Activated naive CD8-positive, alpha-beta T cell treated with anti-CD3 and anti-CD28 coated beads for 36 hours (primary cell): Measurements from ENCODE around the gene TMCC2. TPM values are rescaled to one million over a fixed set of nuclear protein-coding genes. Genes with fewer than 3 reads are reported as not detected.

Experiments
- DNase-seq: peaks from one replicate; pipeline ENCODE4 v3.0.0; 2021
- H3K27ac Mint-ChIP-seq: one replicate; pipeline ENCODE4 v1.8.0; 2022; ENCODE audit warnings: mild to moderate bottlenecking, moderate library complexity, mixed read lengths
- H3K27me3 Mint-ChIP-seq: one replicate; pipeline ENCODE4 v1.8.0; 2022; ENCODE audit warnings: mild to moderate bottlenecking, mixed read lengths
- H3K36me3 Mint-ChIP-seq: one replicate; pipeline ENCODE4 v1.8.0; 2021; ENCODE audit warnings: mild to moderate bottlenecking, mixed read lengths
- H3K4me1 Mint-ChIP-seq: one replicate; pipeline ENCODE4 v1.8.0; 2021; ENCODE audit warnings: mixed read lengths
- H3K4me3 Mint-ChIP-seq: one replicate; pipeline ENCODE4 v1.8.0; 2022; ENCODE audit warnings: mild to moderate bottlenecking, moderate library complexity, mixed read lengths
- H3K9me3 Mint-ChIP-seq: one replicate; pipeline ENCODE4 v1.8.0; 2022; ENCODE audit warnings: mixed read lengths
- total RNA-seq, 2 experiments: library from RNA; stranded (reverse); gene quantifications; one replicate each; pipeline ENCODE4 v1.2.3, GENCODE V29; 2021

Gene TMCC2
- total RNA-seq, 2 experiments from 2014 or later, result 13.3 to 14.0 TPM

- peak overlapping the region; percentile 86 for H3K27ac Mint-ChIP-seq
- no peaks in the 10 kb centered on the region for H3K27me3 Mint-ChIP-seq
- peaks cover 67% of the 10 kb centered on the region for H3K4me1 Mint-ChIP-seq
- peaks cover 28% of the 10 kb centered on the region for H3K36me3 Mint-ChIP-seq
- DNase-seq, result no peak
- no peaks in the 10 kb centered on the region for H3K9me3 Mint-ChIP-seq
- H3K4me3 Mint-ChIP-seq, result peak overlapping the region; percentile 3
These were observed 23.2 kb upstream of the TMCC2 start for GRCh38 chr1:205204552-205204951.

- Mint-ChIP-seq H3K27ac (peak overlapping the region; percentile 10), H3K4me3 (peak overlapping the region; percentile 5), H3K9me3 (no peaks in the 10 kb centered on the region), H3K4me1 (peaks cover 65% of the 10 kb centered on the region), H3K27me3 (no peaks in the 10 kb centered on the region), H3K36me3 (peaks cover 25% of the 10 kb centered on the region)
- no peak for DNase-seq
These were observed 22.7 kb upstream of the TMCC2 start for GRCh38 chr1:205205055-205205454.

GRCh38 chr1:205208811-205209210, 18.9 kb upstream of the TMCC2 start:
- Mint-ChIP-seq H3K27ac (peak overlapping the region; percentile 25), H3K27me3 (no peaks in the 10 kb centered on the region), H3K36me3 (peaks cover 15% of the 10 kb centered on the region), H3K4me1 (peaks cover 54% of the 10 kb centered on the region), H3K9me3 (no peaks in the 10 kb centered on the region), H3K4me3 (peak overlapping the region; percentile 65)
- DNase-seq, result no peak

GRCh38 chr1:205210756-205211168, 17.0 kb upstream of the TMCC2 start:
- Mint-ChIP-seq H3K36me3 (peaks cover 15% of the 10 kb centered on the region), H3K4me3 (peak overlapping the region; percentile 94), H3K4me1 (peaks cover 45% of the 10 kb centered on the region), H3K27me3 (no peaks in the 10 kb centered on the region), H3K27ac (peak overlapping the region; percentile 93), H3K9me3 (no peaks in the 10 kb centered on the region)
- DNase-seq, result peak; percentile 26

GRCh38 chr1:205211169-205211838, 16.4 kb upstream of the TMCC2 start, which contains the start of gene DSTYK:
Gene DSTYK, minus strand, starts transcription at chr1:205211702. Its CDS starts 167 bp downstream, at chr1:205211535.
- peaks cover 44% of the 10 kb centered on the region for H3K4me1 Mint-ChIP-seq
- no peaks in the 10 kb centered on the region for H3K9me3 Mint-ChIP-seq
- DNase-seq, result peak; percentile 93
- H3K4me3 Mint-ChIP-seq, result peak within 1 kb of the TSS; percentile 94
- peaks cover 15% of the 10 kb centered on the region for H3K36me3 Mint-ChIP-seq
- H3K27me3 Mint-ChIP-seq, result no peaks in the 10 kb centered on the region
- H3K27ac Mint-ChIP-seq, result peak within 1 kb of the TSS; percentile 93

- H3K4me3 Mint-ChIP-seq, result peak overlapping the region; percentile 94
- DNase-seq, result no peak
- peak overlapping the region; percentile 93 for H3K27ac Mint-ChIP-seq
- H3K27me3 Mint-ChIP-seq, result no peaks in the 10 kb centered on the region
- peaks cover 12% of the 10 kb centered on the region for H3K36me3 Mint-ChIP-seq
- H3K9me3 Mint-ChIP-seq, result no peaks in the 10 kb centered on the region
- H3K4me1 Mint-ChIP-seq, result peaks cover 41% of the 10 kb centered on the region
These were observed 15.8 kb upstream of the TMCC2 start for GRCh38 chr1:205211839-205212536.

- H3K9me3 Mint-ChIP-seq, result no peaks in the 10 kb centered on the region
- peaks cover 9% of the 10 kb centered on the region for H3K27me3 Mint-ChIP-seq
- DNase-seq, result no peak
- no peak overlapping the region for H3K27ac Mint-ChIP-seq
- H3K36me3 Mint-ChIP-seq, result peaks cover 5% of the 10 kb centered on the region
- H3K4me1 Mint-ChIP-seq, result peaks cover 29% of the 10 kb centered on the region
- H3K4me3 Mint-ChIP-seq, result no peak overlapping the region
These were observed 13.0 kb upstream of the TMCC2 start for GRCh38 chr1:205214756-205215155.

GRCh38 chr1:205216588-205216987, 11.2 kb upstream of the TMCC2 start:
- no peak for DNase-seq
- H3K4me1 Mint-ChIP-seq, result peaks cover 21% of the 10 kb centered on the region
- H3K4me3 Mint-ChIP-seq, result no peak overlapping the region
- no peaks in the 10 kb centered on the region for H3K9me3 Mint-ChIP-seq
- no peaks in the 10 kb centered on the region for H3K36me3 Mint-ChIP-seq
- H3K27me3 Mint-ChIP-seq, result peaks cover 14% of the 10 kb centered on the region
- no peak overlapping the region for H3K27ac Mint-ChIP-seq

- no peak overlapping the region for H3K27ac Mint-ChIP-seq
- peaks cover 13% of the 10 kb centered on the region for H3K4me1 Mint-ChIP-seq
- H3K27me3 Mint-ChIP-seq, result peaks cover 14% of the 10 kb centered on the region
- H3K4me3 Mint-ChIP-seq, result no peak overlapping the region
- no peaks in the 10 kb centered on the region for H3K36me3 Mint-ChIP-seq
- H3K9me3 Mint-ChIP-seq, result no peaks in the 10 kb centered on the region
- DNase-seq, result no peak
These were observed 10.3 kb upstream of the TMCC2 start for GRCh38 chr1:205217418-205217817.

- H3K9me3 Mint-ChIP-seq, result no peaks in the 10 kb centered on the region
- H3K4me1 Mint-ChIP-seq, result peaks cover 4% of the 10 kb centered on the region
- no peak overlapping the region for H3K27ac Mint-ChIP-seq
- no peaks in the 10 kb centered on the region for H3K36me3 Mint-ChIP-seq
- no peak for DNase-seq
- H3K27me3 Mint-ChIP-seq, result peaks cover 25% of the 10 kb centered on the region
- no peak overlapping the region for H3K4me3 Mint-ChIP-seq
These were observed 7.3 kb upstream of the TMCC2 start for GRCh38 chr1:205220421-205220820.

GRCh38 chr1:205224736-205225135, 3.0 kb upstream of the TMCC2 start:
- Mint-ChIP-seq H3K27me3 (peaks cover 23% of the 10 kb centered on the region), H3K36me3 (peaks cover 3% of the 10 kb centered on the region), H3K4me1 (peaks cover 15% of the 10 kb centered on the region), H3K4me3 (no peak overlapping the region), H3K9me3 (no peaks in the 10 kb centered on the region), H3K27ac (no peak overlapping the region)
- DNase-seq, result no peak

- H3K4me1 Mint-ChIP-seq, result peaks cover 25% of the 10 kb centered on the region
- H3K27ac Mint-ChIP-seq, result no peak overlapping the region
- H3K27me3 Mint-ChIP-seq, result peaks cover 22% of the 10 kb centered on the region
- no peak overlapping the region for H3K4me3 Mint-ChIP-seq
- DNase-seq, result no peak
- H3K36me3 Mint-ChIP-seq, result peaks cover 15% of the 10 kb centered on the region
- H3K9me3 Mint-ChIP-seq, result no peaks in the 10 kb centered on the region
These were observed 1.6 kb upstream of the TMCC2 start for GRCh38 chr1:205225901-205226765.

GRCh38 chr1:205226868-205227583, 720 bp upstream of the TMCC2 start:
- Mint-ChIP-seq H3K27ac (no peak overlapping the region), H3K9me3 (no peaks in the 10 kb centered on the region), H3K4me3 (peak overlapping the region; percentile 74), H3K27me3 (peaks cover 17% of the 10 kb centered on the region), H3K36me3 (peaks cover 23% of the 10 kb centered on the region), H3K4me1 (peaks cover 33% of the 10 kb centered on the region)
- no peak for DNase-seq

GRCh38 chr1:205228093-205228521, 361 bp downstream of the TMCC2 start:
- H3K27me3 Mint-ChIP-seq, result peaks cover 17% of the 10 kb centered on the region
- H3K36me3 Mint-ChIP-seq, result peaks cover 26% of the 10 kb centered on the region
- peaks cover 42% of the 10 kb centered on the region for H3K4me1 Mint-ChIP-seq
- peak overlapping the region; percentile 96 for H3K4me3 Mint-ChIP-seq
- DNase-seq, result no peak
- peak overlapping the region; percentile 19 for H3K27ac Mint-ChIP-seq
- no peaks in the 10 kb centered on the region for H3K9me3 Mint-ChIP-seq
